GM23338 (cell line): ENCODE results near the gene UBE3C. TPM values are rescaled to one million over a fixed set of nuclear protein-coding genes. Genes with fewer than 3 reads are reported as not detected.

Source experiments
- ATAC-seq: fragments of 200-7000 bp; cut with Tn5 transposase; 3 replicates; pipeline ENCODE4 v1.9.1; 2020
- DNase-seq: peaks from one replicate; pipeline ENCODE4 v3.0.0-alpha.2; 2015; ENCODE audit warnings: low spot score
- H2AFZ ChIP-seq: fragments of 200-600 bp; sonication (generic); 2 replicates; pipeline ENCODE4 v1.8.0; 2016; ENCODE audit warnings: antibody characterized with exemption, mild to moderate bottlenecking, moderate library complexity
- H3F3A ChIP-seq: fragments of 200-600 bp; sonication (generic); replicated peaks from 2 replicates; pipeline ENCODE4 v1.8.0; 2017; ENCODE audit warnings: antibody characterized with exemption, mixed run types, low read depth
- H3K27ac ChIP-seq: fragments of 200-600 bp; sonication (generic); 2 replicates; pipeline ENCODE4 v1.6.1; 2016; ENCODE audit warnings: low read depth
- H3K27me3 ChIP-seq: fragments of 200-600 bp; sonication (generic); 2 replicates; pipeline ENCODE4 v1.8.0; 2016; ENCODE audit warnings: mild to moderate bottlenecking, mixed run types, moderate library complexity; ENCODE audit not compliant: insufficient read depth
- H3K36me3 ChIP-seq: fragments of 200-600 bp; sonication (generic); 2 replicates; pipeline ENCODE4 v1.8.0; 2016; ENCODE audit warnings: mild to moderate bottlenecking; ENCODE audit not compliant: insufficient read depth
- H3K4me1 ChIP-seq: fragments of 200-600 bp; sonication (generic); 2 replicates; pipeline ENCODE4 v1.8.0; 2016; ENCODE audit warnings: mild to moderate bottlenecking, moderate library complexity; ENCODE audit not compliant: insufficient read depth
- H3K4me2 ChIP-seq: fragments of 200-600 bp; sonication (generic); 2 replicates; pipeline ENCODE4 v1.7.1; 2017; ENCODE audit warnings: mixed run types
- H3K4me3 ChIP-seq: fragments of 200-600 bp; sonication (generic); 2 replicates; pipeline ENCODE4 v1.6.1; 2016; ENCODE audit warnings: mixed run types
- H3K79me2 ChIP-seq: fragments of 200-600 bp; sonication (generic); replicated peaks from 2 replicates; pipeline ENCODE4 v1.8.0; 2017; ENCODE audit warnings: mild to moderate bottlenecking; ENCODE audit not compliant: insufficient read depth
- H3K9me2 ChIP-seq: fragments of 200-600 bp; sonication (generic); 2 replicates; pipeline ENCODE4 v1.8.0; 2017; ENCODE audit not compliant: insufficient read depth
- H4K20me1 ChIP-seq: fragments of 200-600 bp; sonication (generic); replicated peaks from 2 replicates; pipeline ENCODE4 v1.8.0; 2017; ENCODE audit warnings: mild to moderate bottlenecking; ENCODE audit not compliant: insufficient read depth
- H3K27ac Mint-ChIP-seq: 2 replicates; pipeline ENCODE4 v1.8.0; 2020; ENCODE audit warnings: inconsistent platforms, mild to moderate bottlenecking, moderate library complexity, mixed read lengths
- H3K27me3 Mint-ChIP-seq: 3 replicates; pipeline ENCODE4 v1.8.0; 2022; ENCODE audit warnings: low read depth, mild to moderate bottlenecking, moderate library complexity, mixed read lengths, inconsistent platforms; ENCODE audit not compliant: insufficient read depth, poor library complexity
- H3K36me3 Mint-ChIP-seq: 3 replicates; pipeline ENCODE4 v1.8.0; 2021; ENCODE audit warnings: low read depth, mild to moderate bottlenecking, inconsistent platforms, moderate library complexity, mixed read lengths
- H3K4me1 Mint-ChIP-seq: 3 replicates; pipeline ENCODE4 v1.8.0; 2020; ENCODE audit warnings: mild to moderate bottlenecking, inconsistent platforms, mixed read lengths
- H3K4me3 Mint-ChIP-seq: 3 replicates; pipeline ENCODE4 v1.8.0; 2021; ENCODE audit warnings: moderate library complexity, mild to moderate bottlenecking, inconsistent platforms, mixed read lengths
- H3K9me3 Mint-ChIP-seq: 3 replicates; pipeline ENCODE4 v1.8.0; 2020; ENCODE audit warnings: moderate library complexity, mild to moderate bottlenecking, inconsistent platforms, mixed read lengths
- CREB1 ChIP-seq: fragments of 250-450 bp; sonication (Bioruptor Pico); IDR thresholded peaks from 2 replicates; pipeline ENCODE4 v1.5.0; 2020; ENCODE audit warnings: low read depth, mild to moderate bottlenecking, moderate library complexity
- CTCF ChIP-seq, 2 experiments: fragments of 200-600 bp in 1 of 2; sonication (generic) in 1 of 2; conservative IDR thresholded peaks; 2 replicates each; pipeline versions ENCODE4 v1.5.1 to v1.6.1; 2016 to 2017; ENCODE audit warnings: antibody characterized with exemption in 2 of 2, low read depth in 2 of 2, mild to moderate bottlenecking in 2 of 2, moderate library complexity in 1 of 2
- ETS1 ChIP-seq: IDR thresholded peaks from 2 replicates; pipeline ENCODE4 v1.6.1; 2016; ENCODE audit warnings: antibody characterized with exemption
- EZH2 ChIP-seq: fragments of 200-600 bp; sonication (generic); IDR thresholded peaks from one replicate; pipeline ENCODE4 v1.8.0; 2017; ENCODE audit warnings: antibody characterized with exemption, mild to moderate bottlenecking, low read depth; ENCODE audit not compliant: unreplicated experiment
- EZH2phosphoT487 ChIP-seq: fragments of 200-600 bp; sonication (generic); IDR thresholded peaks from one replicate; pipeline ENCODE4 v1.8.1; 2018; ENCODE audit warnings: antibody characterized with exemption; ENCODE audit not compliant: unreplicated experiment
- JUNB ChIP-seq: IDR thresholded peaks from one replicate; pipeline ENCODE4 v1.6.1; 2016; ENCODE audit warnings: antibody characterized with exemption; ENCODE audit not compliant: unreplicated experiment
- NANOG ChIP-seq: IDR thresholded peaks from 2 replicates; pipeline ENCODE4 v1.6.1; 2016; ENCODE audit warnings: antibody characterized with exemption, borderline replicate concordance
- POLR2AphosphoS5 ChIP-seq: IDR thresholded peaks from 2 replicates; pipeline ENCODE4 v1.6.1; 2016; ENCODE audit warnings: antibody characterized with exemption, low read depth
- REST ChIP-seq: IDR thresholded peaks from one replicate; pipeline ENCODE4 v1.6.1; 2018; ENCODE audit warnings: antibody characterized with exemption; ENCODE audit not compliant: unreplicated experiment
- STAT1 ChIP-seq: IDR thresholded peaks from one replicate; pipeline ENCODE4 v1.6.1; 2016; ENCODE audit warnings: antibody characterized with exemption; ENCODE audit not compliant: unreplicated experiment
- ZNF114 ChIP-seq: fragments of 250-450 bp; sonication (Bioruptor Pico); IDR thresholded peaks from 2 replicates; pipeline ENCODE4 v1.5.0; 2020; ENCODE audit warnings: mild to moderate bottlenecking, moderate library complexity
- ZNF331 ChIP-seq: fragments of 250-450 bp; sonication (Bioruptor Pico); IDR thresholded peaks from 2 replicates; pipeline ENCODE4 v1.5.0; 2020; ENCODE audit warnings: low read depth, mild to moderate bottlenecking, moderate library complexity
- ZNF462 ChIP-seq: fragments of 250-450 bp; sonication (Bioruptor Pico); IDR thresholded peaks from 2 replicates; pipeline ENCODE4 v1.5.0; 2020; ENCODE audit warnings: mild to moderate bottlenecking, moderate library complexity
- polyA plus RNA-seq: library from polyadenylated mRNA; unstranded; fragments of >200 nt; fragmentation: Nextera tagmentation; extraction: Ambion mirVana; gene quantifications from 2 replicates; pipeline ENCODE4 v1.2.1, GENCODE V29; 2016
- total RNA-seq: library from RNA; depleted of rRNA; stranded (reverse); fragments of >200 nt; shearing (Covaris generic); gene quantifications from 2 replicates; pipeline ENCODE4 v1.2.3, GENCODE V29; 2014

Gene UBE3C
- total and polyA plus RNA-seq, 2 experiments from 2014 or later, result 16.8 to 76.9 TPM

GRCh38 chr7:157177333-157177982 lies 38.7 kb downstream of the UBE3C start:
- H4K20me1 ChIP-seq, result peaks cover 9% of the 10 kb centered on the region
- 0 out of 2 replicates have a peak, but pooled peaks cover 2% of the 10 kb centered on the region for H3F3A ChIP-seq
- no peak overlapping the region for H3K4me3 ChIP-seq
- Mint-ChIP-seq H3K9me3 (no peaks in the 10 kb centered on the region), H3K36me3 (peaks cover 72% of the 10 kb centered on the region), H3K27ac (no peak overlapping the region), H3K4me3 (no peak overlapping the region), H3K4me1 (no peaks in the 10 kb centered on the region), H3K27me3 (peaks cover 2% of the 10 kb centered on the region)
- 0 out of 2 replicates have a peak overlapping the region, but pooled peaks have one; percentile 23 for H3K27ac ChIP-seq
- no peak overlapping the region for H3K4me2 ChIP-seq
- H3K79me2 ChIP-seq, result peaks cover 11% of the 10 kb centered on the region
- no peaks in the 10 kb centered on the region for H3K4me1 ChIP-seq
- no peak overlapping the region for H2AFZ ChIP-seq
- no peaks in the 10 kb centered on the region for H3K9me2 ChIP-seq
- H3K36me3 ChIP-seq, result peaks cover 49% of the 10 kb centered on the region
- H3K27me3 ChIP-seq, result no peaks in the 10 kb centered on the region
- TF ChIP-seq CTCF (conservative IDR thresholded peaks at IDR 0.05; ENCODE audit: low read depth in 2 of 2) (no peak), POLR2AphosphoS5 (no peak), EZH2 (no peak), ZNF114 (CRISPR knock-in tag) (no peak), ETS1 (no peak), CREB1 (CRISPR knock-in tag) (no peak), EZH2phosphoT487 (no peak), ZNF462 (CRISPR knock-in tag) (no peak), REST (no peak), NANOG (no peak), ZNF331 (CRISPR knock-in tag) (no peak), STAT1 (no peak), JUNB (no peak)
- ATAC-seq (no peak), DNase-seq (no peak)
